Upper lobe of right lung (tissue), 1 donor: ENCODE results near the gene SLC12A3. TPM values are rescaled to one million over a fixed set of nuclear protein-coding genes. Genes with fewer than 3 reads are reported as not detected.

Experiments
- ATAC-seq: fragments of 200-7000 bp; cut with Tn5 transposase; one replicate; pipeline ENCODE4 v1.9.1; 2020; ENCODE audit warnings: mild to moderate bottlenecking, moderate library complexity
- DNase-seq: peaks from one replicate; pipeline ENCODE4 v3.0.0-alpha.2; 2020
- H3K27ac ChIP-seq: fragments of 200-600 bp; one replicate; pipeline ENCODE4 v1.8.0; 2022
- H3K27me3 ChIP-seq: fragments of 200-600 bp; one replicate; pipeline ENCODE4 v1.8.0; 2022; ENCODE audit warnings: mild to moderate bottlenecking
- H3K36me3 ChIP-seq: fragments of 200-600 bp; one replicate; pipeline ENCODE4 v1.8.0; 2022
- H3K4me1 ChIP-seq: fragments of 200-600 bp; one replicate; pipeline ENCODE4 v1.8.0; 2022
- H3K4me3 ChIP-seq: fragments of 200-600 bp; one replicate; pipeline ENCODE4 v1.8.0; 2022; ENCODE audit warnings: mild to moderate bottlenecking
- H3K9me3 ChIP-seq: fragments of 200-600 bp; one replicate; pipeline ENCODE4 v1.8.0; 2022
- intact Hi-C: fragments of 100-400 bp; cut with DNase I; formaldehyde crosslinking; loops from one replicate; pipeline ENCODE4 v1.11.0; 2022
- total RNA-seq: library from RNA; stranded (reverse); fragmentation: NEBNext Ultra II Directional; extraction: Animal tissue kit (Norgen Biotek cat#: 25700); gene quantifications from one replicate; pipeline ENCODE4 v1.2.1, GENCODE V29; 2021
- TF ChIP-seq, protein P1 (sequence below): fragments of 200-600 bp; IDR thresholded peaks from one replicate; pipeline ENCODE4 v1.8.0; 2022; ENCODE audit warnings: antibody characterized with exemption
- donor health status: DM: no; HTN: yes; CAD: no; lungs with severe emphysema.

SLC12A3 gene
- total RNA-seq, 1 donor from 2014 or later, result not detected

DNA sequence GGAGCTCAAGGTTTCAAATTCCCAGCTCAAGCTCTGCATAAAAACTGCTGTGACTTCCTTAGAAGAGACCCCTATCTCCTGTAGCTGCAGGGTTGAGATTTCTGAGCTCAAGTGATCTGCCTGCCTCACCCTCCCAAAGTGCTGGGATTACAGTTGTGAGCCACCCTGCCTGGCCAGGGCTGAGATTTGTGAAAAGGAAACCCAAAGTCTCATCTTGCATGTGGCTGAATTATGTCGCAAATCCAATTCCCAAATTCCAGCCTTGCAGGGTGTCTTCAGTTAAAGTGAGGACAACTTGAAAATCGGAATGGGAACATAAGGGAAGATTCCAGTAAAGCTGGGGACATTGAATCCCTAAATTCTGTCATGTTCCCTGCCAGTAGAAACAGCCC is 82.6 kb downstream of the SLC12A3 start:
- H3K9me3 ChIP-seq, result no peaks in the 10 kb centered on the region
- DNase-seq, result no peak
- ATAC-seq, result no peak
- H3K27ac ChIP-seq, result no peak overlapping the region
- no peaks in the 10 kb centered on the region for H3K27me3 ChIP-seq
- no peak overlapping the region for H3K4me3 ChIP-seq
- TF ChIP-seq, protein P1, sequence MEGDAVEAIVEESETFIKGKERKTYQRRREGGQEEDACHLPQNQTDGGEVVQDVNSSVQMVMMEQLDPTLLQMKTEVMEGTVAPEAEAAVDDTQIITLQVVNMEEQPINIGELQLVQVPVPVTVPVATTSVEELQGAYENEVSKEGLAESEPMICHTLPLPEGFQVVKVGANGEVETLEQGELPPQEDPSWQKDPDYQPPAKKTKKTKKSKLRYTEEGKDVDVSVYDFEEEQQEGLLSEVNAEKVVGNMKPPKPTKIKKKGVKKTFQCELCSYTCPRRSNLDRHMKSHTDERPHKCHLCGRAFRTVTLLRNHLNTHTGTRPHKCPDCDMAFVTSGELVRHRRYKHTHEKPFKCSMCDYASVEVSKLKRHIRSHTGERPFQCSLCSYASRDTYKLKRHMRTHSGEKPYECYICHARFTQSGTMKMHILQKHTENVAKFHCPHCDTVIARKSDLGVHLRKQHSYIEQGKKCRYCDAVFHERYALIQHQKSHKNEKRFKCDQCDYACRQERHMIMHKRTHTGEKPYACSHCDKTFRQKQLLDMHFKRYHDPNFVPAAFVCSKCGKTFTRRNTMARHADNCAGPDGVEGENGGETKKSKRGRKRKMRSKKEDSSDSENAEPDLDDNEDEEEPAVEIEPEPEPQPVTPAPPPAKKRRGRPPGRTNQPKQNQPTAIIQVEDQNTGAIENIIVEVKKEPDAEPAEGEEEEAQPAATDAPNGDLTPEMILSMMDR, result no peak
- peaks cover 40% of the 10 kb centered on the region for H3K36me3 ChIP-seq
- peaks cover 20% of the 10 kb centered on the region for H3K4me1 ChIP-seq
- intact Hi-C loops, result no loop called here

DNA sequence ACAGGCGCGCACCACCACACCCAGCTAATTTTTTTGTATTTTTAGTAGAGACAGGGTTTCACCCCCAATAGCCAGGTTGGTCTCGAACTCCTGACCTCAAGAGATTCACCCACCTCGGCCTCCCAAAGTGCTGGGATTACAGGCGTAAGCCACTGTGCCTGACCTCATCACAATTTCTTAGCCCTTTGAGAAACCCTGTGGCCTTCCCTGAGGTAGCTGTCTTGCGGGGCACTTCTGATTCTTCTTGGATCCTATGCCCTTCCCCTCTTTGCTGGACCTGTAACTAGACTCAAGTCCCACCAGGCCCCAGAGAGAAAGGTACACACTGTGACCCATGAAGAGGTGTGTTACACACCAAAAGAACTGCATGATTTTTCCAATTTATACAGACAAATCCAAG is 83.2 kb downstream of the SLC12A3 start:
- DNase-seq (no peak), ATAC-seq (no peak)
- Histone ChIP-seq H3K4me3 (no peak overlapping the region), H3K4me1 (peaks cover 18% of the 10 kb centered on the region), H3K9me3 (no peaks in the 10 kb centered on the region), H3K27me3 (no peaks in the 10 kb centered on the region), H3K36me3 (peaks cover 33% of the 10 kb centered on the region), H3K27ac (no peak overlapping the region)
- TF ChIP-seq, protein P1, result no peak
- intact Hi-C loops, result no loop called here

DNA sequence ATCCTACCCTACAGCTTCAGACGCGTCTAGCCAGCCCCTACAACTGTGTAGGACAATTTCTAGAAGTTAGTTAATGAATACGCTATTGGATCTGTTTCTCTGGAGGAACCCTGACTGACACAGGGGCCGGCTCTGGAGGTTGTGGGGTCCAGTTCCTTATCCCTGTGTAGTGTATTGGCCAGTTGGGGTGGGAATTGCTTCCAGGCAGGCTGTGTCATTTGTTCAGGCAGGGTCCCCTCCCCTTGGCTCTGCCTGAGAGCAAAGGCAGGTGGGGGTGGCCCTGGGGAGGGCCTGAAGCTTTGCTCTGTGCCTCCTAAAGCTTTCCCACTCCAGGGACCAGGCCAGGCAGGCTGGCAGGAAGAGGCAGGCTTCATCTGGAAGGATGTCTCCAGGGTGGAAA is 85.0 kb downstream of the SLC12A3 start:
- intact Hi-C loops, result loop anchor here (10.0 kb wide), 1 partner anchor 85 kb away; the partner anchor contains the start of gene SLC12A3
- ATAC-seq (no peak), DNase-seq (no peak)
- TF ChIP-seq, protein P1, result no peak
- H3K27me3 ChIP-seq, result no peaks in the 10 kb centered on the region
- H3K4me3 ChIP-seq, result no peak overlapping the region
- H3K36me3 ChIP-seq, result peaks cover 15% of the 10 kb centered on the region
- peaks cover 6% of the 10 kb centered on the region for H3K4me1 ChIP-seq
- H3K27ac ChIP-seq, result no peak overlapping the region
- no peaks in the 10 kb centered on the region for H3K9me3 ChIP-seq

DNA sequence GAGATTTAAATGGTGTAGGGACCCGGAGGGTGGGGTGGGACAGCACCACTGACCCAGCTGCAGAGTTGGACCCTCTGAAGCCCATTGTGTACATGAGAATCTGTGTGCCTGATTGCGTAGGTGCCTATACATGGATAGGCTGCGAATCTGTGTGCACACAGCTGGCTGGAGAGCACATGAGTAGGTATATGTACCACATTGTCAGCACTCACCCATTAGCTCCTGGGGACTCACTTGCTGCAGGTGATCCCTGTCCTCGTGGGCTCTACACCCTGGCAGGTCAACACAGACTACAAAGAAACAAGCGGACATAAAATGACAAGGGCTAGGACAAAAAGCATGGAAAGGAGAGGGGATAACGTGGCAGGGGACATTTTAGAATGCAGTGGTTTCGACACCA is 85.4 kb downstream of the SLC12A3 start:
- H3K9me3 ChIP-seq, result no peaks in the 10 kb centered on the region
- H3K36me3 ChIP-seq, result peaks cover 11% of the 10 kb centered on the region
- peaks cover 6% of the 10 kb centered on the region for H3K4me1 ChIP-seq
- intact Hi-C loops, result loop anchor here (10.0 kb wide), 1 partner anchor 86 kb away; the partner anchor contains the start of gene SLC12A3
- H3K4me3 ChIP-seq, result no peak overlapping the region
- no peaks in the 10 kb centered on the region for H3K27me3 ChIP-seq
- ATAC-seq (no peak), DNase-seq (no peak)
- H3K27ac ChIP-seq, result no peak overlapping the region
- TF ChIP-seq, protein P1, result no peak

DNA sequence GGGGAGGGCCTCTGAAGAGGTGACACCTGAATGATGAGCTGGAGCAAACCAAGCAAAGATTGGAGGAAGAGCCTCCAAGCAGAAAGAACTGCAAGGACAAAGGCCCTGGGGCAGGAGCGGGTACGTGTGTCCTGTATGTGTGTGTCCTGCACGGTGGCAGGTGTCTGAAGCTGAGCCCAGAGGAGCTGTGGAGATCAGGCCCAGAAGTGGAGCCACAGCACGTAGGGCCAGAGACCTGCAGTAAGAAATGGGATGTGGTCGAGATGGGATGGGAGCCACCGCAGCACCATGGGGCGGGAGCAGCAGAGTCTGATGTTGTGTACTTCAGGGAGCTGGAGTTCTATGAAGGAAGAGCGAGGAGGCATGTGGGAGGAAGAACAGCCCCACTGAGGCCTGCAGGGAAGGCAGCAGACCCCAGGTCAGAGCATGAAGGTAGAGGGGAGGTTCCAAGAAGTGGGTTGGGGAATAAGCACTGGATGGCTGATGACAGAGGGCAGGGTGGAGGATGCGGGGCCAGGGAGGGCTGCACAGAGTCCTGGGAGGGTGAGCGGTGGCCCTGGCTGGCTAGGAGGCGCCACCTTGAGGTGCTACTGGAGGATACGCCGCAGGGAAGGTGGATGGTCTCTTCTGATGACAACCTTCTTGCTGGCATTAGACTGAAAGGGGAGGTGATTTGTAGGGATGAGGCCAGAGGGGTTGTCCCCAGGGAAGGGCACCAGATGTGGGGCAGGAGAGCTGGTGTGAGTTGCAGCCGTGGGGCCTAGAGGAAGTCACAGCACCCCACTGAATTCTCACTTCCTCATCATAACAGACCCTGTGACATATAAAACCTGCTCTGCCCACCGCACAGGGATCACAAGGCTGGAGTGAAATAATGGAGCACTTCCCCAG is 86.1 kb downstream of the SLC12A3 start:
- Histone ChIP-seq H3K27ac (no peak overlapping the region), H3K27me3 (no peaks in the 10 kb centered on the region), H3K4me1 (peaks cover 4% of the 10 kb centered on the region), H3K36me3 (peaks cover 8% of the 10 kb centered on the region), H3K4me3 (no peak overlapping the region), H3K9me3 (no peaks in the 10 kb centered on the region)
- TF ChIP-seq, protein P1, result peak; percentile 62
- intact Hi-C loops, result loop anchor here (10.0 kb wide), 1 partner anchor 86 kb away; the partner anchor contains the start of gene SLC12A3
- DNase-seq (peak; percentile 75), ATAC-seq (peak; percentile 89)
